ENCODE data around the gene SPECC1. TPM values are rescaled to one million over a fixed set of nuclear protein-coding genes. Genes with fewer than 3 reads are reported as not detected.

The SPECC1 gene
- total and polyA plus RNA-seq, 10 of the 15 experiments (the other 5 are each of a cell fraction or from before 2014, with no cell fraction given): 6.4 to 40.6 (median 23.9) TPM

DNA sequence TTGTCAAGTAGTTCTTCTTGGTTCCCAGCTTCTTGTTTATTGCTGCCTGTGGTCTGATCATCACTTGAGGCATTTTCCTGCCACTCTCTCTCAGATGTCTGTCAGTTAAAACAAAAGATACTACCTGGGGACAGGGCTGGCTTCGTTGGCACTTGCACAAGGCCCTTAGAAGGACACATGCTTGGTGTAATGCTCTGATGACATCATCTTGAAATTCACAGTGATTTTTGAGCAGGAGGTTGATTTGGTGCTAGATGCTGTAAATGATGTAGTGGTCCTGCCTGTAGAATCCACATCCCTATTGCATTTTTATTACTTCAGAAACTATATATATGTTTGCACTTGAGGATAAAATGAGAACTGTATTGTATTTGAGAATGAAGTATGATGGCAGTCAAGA is 247.8 kb downstream of the SPECC1 start:
- intact Hi-C loops (cut with micrococcal nuclease; ENCODE audit: unreplicated experiment): no loop called here
- H3K27ac ChIP-seq (ENCODE audit: control insufficient read depth, insufficient read depth): no peak overlapping the region
- BruUV-seq (replicated peaks): no TSS peak
- ChIA-PET CTCF (no interaction called here), SMC1A (ENCODE audit: uncharacterized antibody, unreplicated experiment) (no interaction called here), POLR2A (no interaction called here), RAD21 (ENCODE audit: unreplicated experiment) (no interaction called here)
- ATAC-seq (no peak), FAIRE-seq (no peak), DNase-seq (ENCODE audit: low read depth, low spot score) (no peak)
- no peak overlapping the region for H3K4me2 ChIP-seq (ENCODE audit: control insufficient read depth, insufficient read depth)
- H4K20me1 ChIP-seq (ENCODE audit: control insufficient read depth, insufficient read depth): no peaks in the 10 kb centered on the region
- in situ Hi-C loops (cut with MboI): no loop called here
- WGBS (ENCODE audit: insufficient coverage, insufficient replicate concordance, low lambda C conversion rate, missing lambda C conversion rate): 100% methylated on average over 1 of the region's 1 CpG
- no peak overlapping the region for H3K9ac ChIP-seq (ENCODE audit: control insufficient read depth, insufficient read depth, low read length)
- no peaks in the 10 kb centered on the region for H3K79me2 ChIP-seq (ENCODE audit: control insufficient read depth, insufficient read depth, low read length)
- TF ChIP-seq CBFB (IDR thresholded peaks at IDR 0.05; ENCODE audit: low read depth) (no peak), RAD51 (IDR thresholded peaks at IDR 0.05) (no peak), POLR2A (IDR thresholded peaks at IDR 0.05; ENCODE audit: low read depth, low read length) (no peak), WRNIP1 (IDR thresholded peaks at IDR 0.05; ENCODE audit: borderline replicate concordance, low read depth, low read length) (no peak)
- TF ChIP-seq, protein P1, sequence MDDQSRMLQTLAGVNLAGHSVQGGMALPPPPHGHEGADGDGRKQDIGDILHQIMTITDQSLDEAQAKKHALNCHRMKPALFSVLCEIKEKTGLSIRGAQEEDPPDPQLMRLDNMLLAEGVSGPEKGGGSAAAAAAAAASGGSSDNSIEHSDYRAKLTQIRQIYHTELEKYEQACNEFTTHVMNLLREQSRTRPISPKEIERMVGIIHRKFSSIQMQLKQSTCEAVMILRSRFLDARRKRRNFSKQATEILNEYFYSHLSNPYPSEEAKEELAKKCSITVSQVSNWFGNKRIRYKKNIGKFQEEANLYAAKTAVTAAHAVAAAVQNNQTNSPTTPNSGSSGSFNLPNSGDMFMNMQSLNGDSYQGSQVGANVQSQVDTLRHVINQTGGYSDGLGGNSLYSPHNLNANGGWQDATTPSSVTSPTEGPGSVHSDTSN (IDR thresholded peaks at IDR 0.05; ENCODE audit: insufficient replicate concordance, low read depth, low read length): no peak
- H3K4me1 ChIP-seq (ENCODE audit: control insufficient read depth, insufficient read depth, low read length): no peaks in the 10 kb centered on the region
- no peaks in the 10 kb centered on the region for H3K9me3 ChIP-seq (replicated peaks; ENCODE audit: control insufficient read depth, insufficient read depth, low read length)
- no peak overlapping the region for H3K4me3 ChIP-seq
- peaks cover 2 to 6% of the 10 kb centered on the region in 2 experiments; a peak in 3 of 4 replicates for H3K36me3 ChIP-seq (ENCODE audit: control insufficient read depth in 2 of 2, insufficient read depth in 2 of 2, low read length in 1 of 2)
- H3K27me3 ChIP-seq (replicated peaks in 1 of 2; ENCODE audit: control insufficient read depth in 2 of 2, insufficient read depth in 2 of 2, low read length in 1 of 2): no peaks in the 10 kb centered on the region
- no peak overlapping the region for H2AFZ ChIP-seq (ENCODE audit: control insufficient read depth, low read depth, low read length)

DNA sequence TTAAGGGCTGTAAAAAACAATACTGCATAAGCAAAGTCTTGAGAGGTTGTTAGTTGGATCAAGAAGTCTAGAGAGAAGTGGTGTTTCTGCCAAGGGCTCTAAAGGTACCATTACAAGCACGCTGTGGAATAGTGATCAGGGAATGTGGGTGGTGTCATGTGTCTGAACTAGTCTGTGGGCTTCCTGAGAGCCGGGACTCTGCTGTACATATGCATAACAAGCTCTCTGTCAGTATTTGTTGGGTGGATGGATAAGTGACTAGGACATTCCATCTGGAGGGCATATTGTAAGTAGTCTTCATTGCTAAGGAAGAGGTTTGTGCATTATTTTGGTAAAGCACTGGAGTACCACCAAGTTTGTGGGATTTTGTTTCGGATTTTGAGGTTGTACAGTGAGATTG is 248.6 kb downstream of the SPECC1 start:
- TF ChIP-seq, protein P2, sequence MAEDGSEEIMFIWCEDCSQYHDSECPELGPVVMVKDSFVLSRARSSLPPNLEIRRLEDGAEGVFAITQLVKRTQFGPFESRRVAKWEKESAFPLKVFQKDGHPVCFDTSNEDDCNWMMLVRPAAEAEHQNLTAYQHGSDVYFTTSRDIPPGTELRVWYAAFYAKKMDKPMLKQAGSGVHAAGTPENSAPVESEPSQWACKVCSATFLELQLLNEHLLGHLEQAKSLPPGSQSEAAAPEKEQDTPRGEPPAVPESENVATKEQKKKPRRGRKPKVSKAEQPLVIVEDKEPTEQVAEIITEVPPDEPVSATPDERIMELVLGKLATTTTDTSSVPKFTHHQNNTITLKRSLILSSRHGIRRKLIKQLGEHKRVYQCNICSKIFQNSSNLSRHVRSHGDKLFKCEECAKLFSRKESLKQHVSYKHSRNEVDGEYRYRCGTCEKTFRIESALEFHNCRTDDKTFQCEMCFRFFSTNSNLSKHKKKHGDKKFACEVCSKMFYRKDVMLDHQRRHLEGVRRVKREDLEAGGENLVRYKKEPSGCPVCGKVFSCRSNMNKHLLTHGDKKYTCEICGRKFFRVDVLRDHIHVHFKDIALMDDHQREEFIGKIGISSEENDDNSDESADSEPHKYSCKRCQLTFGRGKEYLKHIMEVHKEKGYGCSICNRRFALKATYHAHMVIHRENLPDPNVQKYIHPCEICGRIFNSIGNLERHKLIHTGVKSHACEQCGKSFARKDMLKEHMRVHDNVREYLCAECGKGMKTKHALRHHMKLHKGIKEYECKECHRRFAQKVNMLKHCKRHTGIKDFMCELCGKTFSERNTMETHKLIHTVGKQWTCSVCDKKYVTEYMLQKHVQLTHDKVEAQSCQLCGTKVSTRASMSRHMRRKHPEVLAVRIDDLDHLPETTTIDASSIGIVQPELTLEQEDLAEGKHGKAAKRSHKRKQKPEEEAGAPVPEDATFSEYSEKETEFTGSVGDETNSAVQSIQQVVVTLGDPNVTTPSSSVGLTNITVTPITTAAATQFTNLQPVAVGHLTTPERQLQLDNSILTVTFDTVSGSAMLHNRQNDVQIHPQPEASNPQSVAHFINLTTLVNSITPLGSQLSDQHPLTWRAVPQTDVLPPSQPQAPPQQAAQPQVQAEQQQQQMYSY (CRISPR knock-in tag; IDR thresholded peaks at IDR 0.05): no peak
- TF ChIP-seq CHD2 (IDR thresholded peaks at IDR 0.05; ENCODE audit: borderline replicate concordance, low read depth, low read length) (no peak), JUNB (IDR thresholded peaks at IDR 0.05) (no peak), FOS (IDR thresholded peaks at IDR 0.05; ENCODE audit: borderline replicate concordance, extremely low read depth, insufficient read length) (no peak), SREBF1 (IDR thresholded peaks at IDR 0.05; ENCODE audit: low read length) (no peak), SMAD5 (IDR thresholded peaks at IDR 0.05; ENCODE audit: low read depth) (no peak), ZNF384 (IDR thresholded peaks at IDR 0.05; ENCODE audit: borderline replicate concordance, low read depth, low read length) (no peak), MXI1 (IDR thresholded peaks at IDR 0.05; ENCODE audit: low read depth, low read length) (no peak)
- no peak overlapping the region for H3K27ac ChIP-seq (ENCODE audit: control insufficient read depth, insufficient read depth)
- no peak overlapping the region for H3K4me2 ChIP-seq (ENCODE audit: control insufficient read depth, insufficient read depth)
- ChIA-PET POLR2A (no interaction called here), CTCF (no interaction called here), RAD21 (ENCODE audit: unreplicated experiment) (no interaction called here), SMC1A (ENCODE audit: uncharacterized antibody, unreplicated experiment) (no interaction called here)
- no peak overlapping the region for H3K9ac ChIP-seq (ENCODE audit: control insufficient read depth, insufficient read depth, low read length)
- FAIRE-seq (no peak), DNase-seq (ENCODE audit: low read depth, low spot score) (no peak), ATAC-seq (no peak)
- H3K79me2 ChIP-seq (ENCODE audit: control insufficient read depth, insufficient read depth, low read length): no peaks in the 10 kb centered on the region
- H3K27me3 ChIP-seq (replicated peaks in 1 of 2; ENCODE audit: control insufficient read depth in 2 of 2, insufficient read depth in 2 of 2, low read length in 1 of 2): no peaks in the 10 kb centered on the region
- H4K20me1 ChIP-seq (ENCODE audit: control insufficient read depth, insufficient read depth): no peaks in the 10 kb centered on the region
- in situ Hi-C loops (cut with MboI): no loop called here
- WGBS (ENCODE audit: insufficient coverage, insufficient replicate concordance, low lambda C conversion rate, missing lambda C conversion rate): 79% methylated on average over 3 of the region's 3 CpGs
- H3K36me3 ChIP-seq (ENCODE audit: control insufficient read depth in 2 of 2, insufficient read depth in 2 of 2, low read length in 1 of 2): peaks cover 2 to 6% of the 10 kb centered on the region in 2 experiments; a peak in 3 of 4 replicates
- no peaks in the 10 kb centered on the region for H3K9me3 ChIP-seq (replicated peaks; ENCODE audit: control insufficient read depth, insufficient read depth, low read length)
- BruUV-seq (replicated peaks): no TSS peak
- no peak overlapping the region for H2AFZ ChIP-seq (ENCODE audit: control insufficient read depth, low read depth, low read length)
- no peak overlapping the region for H3K4me3 ChIP-seq
- no peaks in the 10 kb centered on the region for H3K4me1 ChIP-seq (ENCODE audit: control insufficient read depth, insufficient read depth, low read length)
- intact Hi-C loops (cut with micrococcal nuclease; ENCODE audit: unreplicated experiment): no loop called here
